Spleen (tissue), 7 donors: Measurements from ENCODE around the gene HMCN1.

ENCODE experiments used
- CTCF ChIP-seq, 11 experiments: fragments of 200-600 bp in 7 of 11; fragments of 450-650 bp in 4 of 11; sonication (generic) in 4 of 11; IDR thresholded peaks in 8 of 11; conservative IDR thresholded peaks in 3 of 11; 1 replicate in 7 of 11; 2 replicates in 4 of 11; pipeline versions ENCODE4 v1.4.0 to v1.8.0; 2016 to 2021; ENCODE audit warnings: antibody characterized with exemption in 11 of 11, inconsistent platforms in 4 of 11, mild to moderate bottlenecking in 1 of 11
- POLR2A ChIP-seq, 3 donors: fragments of 450-650 bp; IDR thresholded peaks; one replicate each; pipeline ENCODE4 v1.5.1; 2017; ENCODE audit warnings: antibody characterized with exemption in 3 of 3, mild to moderate bottlenecking in 1 of 3
- POLR2AphosphoS5 ChIP-seq, 3 donors: sonication (generic); formaldehyde crosslinking; IDR thresholded peaks; one replicate each; pipeline ENCODE4 v1.5.1; 2017; ENCODE audit warnings: antibody characterized with exemption in 3 of 3
- donor health status: DM: no; HTN: no; CAD: no; lungs with moderate emphysema.
- donor health status: DM: no; HTN: no; CAD: no.
- donor health status: DM: no; HTN: no; CAD: no.

GRCh38 chr1:186152620-186153239 lies 418.5 kb downstream of the HMCN1 start:
- TF ChIP-seq POLR2AphosphoS5 (IDR thresholded peaks at IDR 0.05) (no peak), CTCF (IDR thresholded peaks at IDR 0.05 in 8 of 11, conservative IDR thresholded peaks at IDR 0.05 in 3 of 11) (no peak), POLR2A (IDR thresholded peaks at IDR 0.05) (no peak)
